Thoracic aorta (tissue), 2 donors: Measurements from ENCODE around the gene MAGI1. TPM values are rescaled to one million over a fixed set of nuclear protein-coding genes. Genes with fewer than 3 reads are reported as not detected.

Experiments used
- ATAC-seq: fragments of 150-250 bp; one replicate; pipeline ENCODE4 v1.8.0; 2017; ENCODE audit warnings: low read depth; ENCODE audit not compliant: insufficient number of reproducible peaks, low FRiP score
- DNase-seq: peaks from one replicate; pipeline ENCODE4 v3.0.0-alpha.2; 2020; ENCODE audit warnings: low spot score
- H3K27ac ChIP-seq, 2 donors: fragments of 200-600 bp; sonication (generic); 1 replicate in 1 of 2; 2 replicates in 1 of 2; pipeline ENCODE4 v1.5.1; 2016; ENCODE audit warnings: mild to moderate bottlenecking in 2 of 2, moderate library complexity in 2 of 2
- H3K27me3 ChIP-seq: fragments of 200-600 bp; sonication (generic); replicated peaks from 2 replicates; pipeline ENCODE4 v1.6.0; 2016; ENCODE audit warnings: mild to moderate bottlenecking; ENCODE audit not compliant: insufficient read depth
- H3K36me3 ChIP-seq: fragments of 200-600 bp; sonication (generic); one replicate; pipeline ENCODE4 v1.5.1; 2016
- H3K4me1 ChIP-seq, 2 donors: fragments of 200-600 bp; sonication (generic); 1 replicate in 1 of 2; 2 replicates in 1 of 2; pipeline versions ENCODE4 v1.5.1 to v1.6.0; 2016; ENCODE audit warnings: low read depth in 2 of 2, mild to moderate bottlenecking in 1 of 2; ENCODE audit not compliant: control insufficient read depth in 1 of 2
- H3K4me3 ChIP-seq: fragments of 200-600 bp; sonication (generic); 2 replicates; pipeline ENCODE4 v1.5.1; 2016; ENCODE audit warnings: mild to moderate bottlenecking
- H3K9me3 ChIP-seq: fragments of 200-600 bp; sonication (generic); 2 replicates; pipeline ENCODE4 v1.5.1; 2016
- CTCF ChIP-seq: fragments of 200-600 bp; sonication (generic); IDR thresholded peaks from one replicate; pipeline ENCODE4 v1.5.1; 2019; ENCODE audit warnings: antibody characterized with exemption
- total RNA-seq, 2 donors: library from RNA; depleted of rRNA; stranded (reverse); fragments of >200 nt; gene quantifications; one replicate each; pipeline versions ENCODE4 v1.1.0 to v1.2.3, GENCODE V29; 2016

Gene MAGI1
- total RNA-seq, 2 donors from 2014 or later = 48.2 to 88.5 TPM

- Histone ChIP-seq H3K4me3 (no peak overlapping the region), H3K27me3 (no peaks in the 10 kb centered on the region), H3K27ac (no peak overlapping the region), H3K36me3 (peaks cover 14% of the 10 kb centered on the region), H3K9me3 (no peaks in the 10 kb centered on the region), H3K4me1 (no peaks in the 10 kb centered on the region)
- DNase-seq = no peak
- no peak for TF ChIP-seq CTCF
- no peak for ATAC-seq
Measured at GRCh38 chr3:65376426-65376825, 662.3 kb downstream of the MAGI1 start.

GRCh38 chr3:65371053-65371452 is 667.7 kb downstream of the MAGI1 start:
- Histone ChIP-seq H3K27ac (no peak overlapping the region), H3K27me3 (no peaks in the 10 kb centered on the region), H3K36me3 (peaks cover 4% of the 10 kb centered on the region), H3K4me1 (no peaks in the 10 kb centered on the region), H3K9me3 (no peaks in the 10 kb centered on the region), H3K4me3 (no peak overlapping the region)
- ATAC-seq (no peak), DNase-seq (no peak)
- no peak for TF ChIP-seq CTCF

GRCh38 chr3:65368866-65369265 is 669.9 kb downstream of the MAGI1 start:
- TF ChIP-seq CTCF = no peak
- DNase-seq = no peak
- no peak overlapping the region for H3K27ac ChIP-seq
- no peak for ATAC-seq
- no peaks in the 10 kb centered on the region for H3K27me3 ChIP-seq
- no peaks in the 10 kb centered on the region for H3K4me1 ChIP-seq
- peaks cover 4% of the 10 kb centered on the region for H3K36me3 ChIP-seq
- no peak overlapping the region for H3K4me3 ChIP-seq
- H3K9me3 ChIP-seq = no peaks in the 10 kb centered on the region

GRCh38 chr3:65362688-65363087 is 676.0 kb downstream of the MAGI1 start:
- no peak for TF ChIP-seq CTCF
- Histone ChIP-seq H3K4me3 (no peak overlapping the region), H3K36me3 (peaks cover 10% of the 10 kb centered on the region), H3K27ac (no peak overlapping the region), H3K4me1 (no peaks in the 10 kb centered on the region), H3K9me3 (no peaks in the 10 kb centered on the region), H3K27me3 (no peaks in the 10 kb centered on the region)
- DNase-seq (no peak), ATAC-seq (no peak)

GRCh38 chr3:65361448-65361847 is 677.3 kb downstream of the MAGI1 start:
- no peak overlapping the region for H3K27ac ChIP-seq
- ATAC-seq = no peak
- H3K36me3 ChIP-seq = peaks cover 10% of the 10 kb centered on the region
- H3K9me3 ChIP-seq = no peaks in the 10 kb centered on the region
- no peaks in the 10 kb centered on the region for H3K27me3 ChIP-seq
- H3K4me1 ChIP-seq = no peaks in the 10 kb centered on the region
- TF ChIP-seq CTCF = no peak
- no peak overlapping the region for H3K4me3 ChIP-seq
- no peak for DNase-seq
